OCI-LY7 (cell line): ENCODE measurements around the gene SRRM4.

Source experiments
- EZH2phosphoT487 ChIP-seq: fragments of 200-600 bp; sonication (generic); IDR thresholded peaks from 2 replicates; pipeline ENCODE4 v1.6.1; 2018; ENCODE audit warnings: low read depth, borderline replicate concordance, mild to moderate bottlenecking, mixed run types, antibody characterized with exemption, low read length, moderate library complexity, mixed read lengths
- TF ChIP-seq, protein P1 (sequence below): fragments of 200-600 bp; sonication (generic); conservative IDR thresholded peaks from 2 replicates; pipeline ENCODE4 v1.5.1; 2014; ENCODE audit warnings: mild to moderate bottlenecking, antibody characterized with exemption, low read length, moderate library complexity, mixed read lengths

DNA sequence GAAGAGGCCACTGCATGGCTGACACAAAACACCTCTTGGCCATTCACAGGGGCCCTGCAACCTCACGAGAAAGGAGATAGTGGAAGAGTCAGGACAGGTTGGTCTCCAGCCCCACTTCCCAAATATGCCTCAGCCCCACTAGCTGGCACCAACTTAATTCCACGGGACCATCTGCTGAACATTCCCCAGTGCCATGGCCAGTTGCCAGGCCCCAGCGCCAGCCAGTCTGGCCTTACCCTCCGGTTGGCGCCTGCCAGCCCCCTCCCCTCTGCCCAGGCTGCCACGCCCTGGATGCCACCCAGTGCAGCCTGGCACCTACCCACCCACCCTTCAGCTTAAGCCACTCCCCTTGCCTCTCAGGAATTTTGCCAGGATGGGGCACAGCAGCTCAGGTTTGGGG lies 176.2 kb downstream of the SRRM4 start:
- TF ChIP-seq, protein P1, sequence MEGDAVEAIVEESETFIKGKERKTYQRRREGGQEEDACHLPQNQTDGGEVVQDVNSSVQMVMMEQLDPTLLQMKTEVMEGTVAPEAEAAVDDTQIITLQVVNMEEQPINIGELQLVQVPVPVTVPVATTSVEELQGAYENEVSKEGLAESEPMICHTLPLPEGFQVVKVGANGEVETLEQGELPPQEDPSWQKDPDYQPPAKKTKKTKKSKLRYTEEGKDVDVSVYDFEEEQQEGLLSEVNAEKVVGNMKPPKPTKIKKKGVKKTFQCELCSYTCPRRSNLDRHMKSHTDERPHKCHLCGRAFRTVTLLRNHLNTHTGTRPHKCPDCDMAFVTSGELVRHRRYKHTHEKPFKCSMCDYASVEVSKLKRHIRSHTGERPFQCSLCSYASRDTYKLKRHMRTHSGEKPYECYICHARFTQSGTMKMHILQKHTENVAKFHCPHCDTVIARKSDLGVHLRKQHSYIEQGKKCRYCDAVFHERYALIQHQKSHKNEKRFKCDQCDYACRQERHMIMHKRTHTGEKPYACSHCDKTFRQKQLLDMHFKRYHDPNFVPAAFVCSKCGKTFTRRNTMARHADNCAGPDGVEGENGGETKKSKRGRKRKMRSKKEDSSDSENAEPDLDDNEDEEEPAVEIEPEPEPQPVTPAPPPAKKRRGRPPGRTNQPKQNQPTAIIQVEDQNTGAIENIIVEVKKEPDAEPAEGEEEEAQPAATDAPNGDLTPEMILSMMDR = no peak
- no peak for TF ChIP-seq EZH2phosphoT487
